IMR-90 (cell line): Measurements from ENCODE around the gene PAF1. TPM values are rescaled to one million over a fixed set of nuclear protein-coding genes. Genes with fewer than 3 reads are reported as not detected.
A peak's percentile ranks its signal among the peaks of the same experiment; 100 is the strongest.

Experiments
- ATAC-seq: fragments of 200-7000 bp; cut with Tn5 transposase; 2 replicates; pipeline ENCODE4 v1.9.1; 2020; ENCODE audit warnings: low read depth, mild to moderate bottlenecking, moderate library complexity
- BruUV-seq: library from RNA; stranded (reverse); fragments of 400-500 nt; replicated peaks from 2 replicates; lab custom pipeline; 2021; lab: Mats Ljungman, UMichigan
- CTCF ChIA-PET: fragments of 300-600 bp; formaldehyde crosslinking; extraction: SDS; loops from one replicate; lab custom pipeline; 2021; ENCODE audit warnings: antibody characterized with exemption; lab: Yijun Ruan, JAX
- POLR2A ChIA-PET: fragments of 300-600 bp; sonication (Branson Sonifier 250); formaldehyde crosslinking; loops from one replicate; lab custom pipeline; 2022; ENCODE audit warnings: antibody characterized with exemption; ENCODE audit not compliant: unreplicated experiment; lab: Charles Lee
- DNase-seq: peaks from one replicate; pipeline ENCODE4 v3.0.0; 2013
- H2AFZ ChIP-seq: replicated peaks from 2 replicates; pipeline ENCODE3; 2013; ENCODE audit warnings: low read length, mild to moderate bottlenecking; ENCODE audit not compliant: poor library complexity
- H2AK5ac ChIP-seq: 2 replicates; pipeline ENCODE4 v1.6.1; 2013; ENCODE audit warnings: low read depth, low read length, inconsistent platforms
- H2AK9ac ChIP-seq: replicated peaks from 2 replicates; pipeline ENCODE3; 2013; ENCODE audit warnings: mild to moderate bottlenecking, low read depth, low read length, moderate library complexity; ENCODE audit not compliant: poor library complexity
- H2BK120ac ChIP-seq: 2 replicates; pipeline ENCODE4 v1.6.1; 2013; ENCODE audit warnings: low read depth, low read length, inconsistent platforms
- H2BK15ac ChIP-seq: 3 replicates; pipeline ENCODE4 v1.6.1; 2013; ENCODE audit warnings: low read depth, low read length, inconsistent platforms
- H2BK20ac ChIP-seq: 2 replicates; pipeline ENCODE4 v1.6.1; 2013; ENCODE audit warnings: low read depth, mild to moderate bottlenecking, inconsistent platforms, low read length, moderate library complexity
- H2BK5ac ChIP-seq: 2 replicates; pipeline ENCODE4 v1.6.1; 2013; ENCODE audit warnings: mild to moderate bottlenecking, low read depth, low read length, inconsistent platforms; ENCODE audit not compliant: poor library complexity, severe bottlenecking
- H3K14ac ChIP-seq: replicated peaks from 2 replicates; pipeline ENCODE4 v1.6.1; 2013; ENCODE audit warnings: low read depth, low read length, inconsistent platforms
- H3K18ac ChIP-seq: 2 replicates; pipeline ENCODE4 v1.6.1; 2013; ENCODE audit warnings: low read depth, low read length, control low read depth
- H3K23ac ChIP-seq: 2 replicates; pipeline ENCODE4 v1.6.1; 2013; ENCODE audit warnings: low read depth, low read length, inconsistent platforms
- H3K27ac ChIP-seq: 2 replicates; pipeline ENCODE4 v1.5.1; 2013; ENCODE audit warnings: mild to moderate bottlenecking, control low read depth, low read length; ENCODE audit not compliant: insufficient read depth
- H3K27me3 ChIP-seq: 2 replicates; pipeline ENCODE4 v1.6.1; 2013; ENCODE audit warnings: low read length; ENCODE audit not compliant: control insufficient read depth, insufficient read depth
- H3K36me3 ChIP-seq: 2 replicates; pipeline ENCODE4 v1.6.1; 2013; ENCODE audit warnings: low read length, mixed read lengths; ENCODE audit not compliant: control insufficient read depth, insufficient read depth
- H3K4ac ChIP-seq: 2 replicates; pipeline ENCODE4 v1.6.1; 2013; ENCODE audit warnings: low read depth, low read length, inconsistent platforms
- H3K4me1 ChIP-seq: 2 replicates; pipeline ENCODE4 v1.6.1; 2013; ENCODE audit warnings: low read length, mixed read lengths; ENCODE audit not compliant: control insufficient read depth, insufficient read depth
- H3K4me2 ChIP-seq: 2 replicates; pipeline ENCODE4 v1.6.1; 2013; ENCODE audit warnings: low read depth, mild to moderate bottlenecking, control low read depth, low read length, moderate library complexity
- H3K4me3 ChIP-seq: 2 replicates; pipeline ENCODE4 v1.5.1; 2013; ENCODE audit warnings: low read depth, mild to moderate bottlenecking, control low read depth, low read length, moderate library complexity; ENCODE audit not compliant: insufficient read depth
- H3K56ac ChIP-seq: 2 replicates; pipeline ENCODE4 v1.6.1; 2013; ENCODE audit warnings: low read length, inconsistent platforms; ENCODE audit not compliant: insufficient read depth; ENCODE audit errors: extremely low read depth
- H3K79me1 ChIP-seq, 2 experiments: 2 replicates each; pipeline ENCODE4 v1.6.1; 2013; ENCODE audit warnings: low read length in 2 of 2, inconsistent platforms in 1 of 2, low read depth in 1 of 2
- H3K9ac ChIP-seq: 2 replicates; pipeline ENCODE4 v1.6.1; 2013; ENCODE audit warnings: low read depth, low read length, control low read depth
- H3K9me1 ChIP-seq: 2 replicates; pipeline ENCODE4 v1.6.1; 2013; ENCODE audit warnings: low read length, inconsistent platforms; ENCODE audit not compliant: insufficient read depth
- H3K9me3 ChIP-seq: 2 replicates; pipeline ENCODE4 v1.6.1; 2013; ENCODE audit warnings: low read length; ENCODE audit not compliant: control insufficient read depth, insufficient read depth
- H4K20me1 ChIP-seq: 2 replicates; pipeline ENCODE4 v1.6.1; 2013; ENCODE audit warnings: low read length, inconsistent platforms; ENCODE audit not compliant: insufficient read depth
- H4K5ac ChIP-seq: 2 replicates; pipeline ENCODE4 v1.6.1; 2013; ENCODE audit warnings: mild to moderate bottlenecking, low read depth, low read length, control low read depth
- H4K8ac ChIP-seq, 2 experiments: 2 replicates each; pipeline ENCODE4 v1.6.1; 2013; ENCODE audit warnings: low read depth in 2 of 2, low read length in 2 of 2, control low read depth in 1 of 2, inconsistent platforms in 1 of 2
- H4K91ac ChIP-seq: 2 replicates; pipeline ENCODE4 v1.6.1; 2013; ENCODE audit warnings: low read depth, low read length, inconsistent platforms; ENCODE audit not compliant: insufficient read depth
- MAZ ChIP-seq: IDR thresholded peaks from 2 replicates; pipeline ENCODE4 v1.6.1; 2012; ENCODE audit warnings: low read depth, mild to moderate bottlenecking, low read length, improper control_type of control experiment, moderate library complexity, borderline replicate concordance
- WGBS, 2 experiments: methylation state at CpG; one replicate each; pipeline versions ENCODE4 v1.1.5 to v1.1.7; 2013; ENCODE audit warnings: missing lambda C conversion rate in 2 of 2; ENCODE audit not compliant: insufficient read length in 1 of 2; ENCODE audit errors: extremely low coverage in 2 of 2; 5-methylcytosine and 5-hydroxymethylcytosine counted together
- dilution Hi-C: fragments of 300-500 bp; cut with HindIII; formaldehyde crosslinking; loops from one replicate; pipeline ENCODE4 v1.14.3; 2018; ENCODE audit warnings: low sequenced_read_pairs; ENCODE audit not compliant: unreplicated experiment
- in situ Hi-C: fragments of 300-500 bp; cut with MboI; formaldehyde crosslinking; loops from 3 replicates; pipeline ENCODE4 v1.14.3; 2019; ENCODE audit warnings: low sequenced_read_pairs, inconsistent platforms, mixed read lengths
- intact Hi-C: fragments of 100-400 bp; cut with micrococcal nuclease; formaldehyde crosslinking; loops from 2 replicates; pipeline ENCODE4 v1.10.0; 2022
- polyA plus RNA-seq, 3 experiments: library from polyadenylated mRNA; depleted of rRNA; stranded (reverse); fragments of >200 nt; gene quantifications; 2 replicates each; pipeline ENCODE4 v1.2.3, GENCODE V29; 2012; ENCODE audit warnings: low replicate concordance in 1 of 3
- total RNA-seq: library from RNA; depleted of rRNA; stranded (reverse); fragments of >200 nt; gene quantifications from 2 replicates; pipeline ENCODE4 v1.2.3, GENCODE V29; 2012

The PAF1 gene
- total and polyA plus RNA-seq, 2 of the 4 experiments (the other 2 are of a cell fraction): 45.7 to 54.3 TPM

DNA sequence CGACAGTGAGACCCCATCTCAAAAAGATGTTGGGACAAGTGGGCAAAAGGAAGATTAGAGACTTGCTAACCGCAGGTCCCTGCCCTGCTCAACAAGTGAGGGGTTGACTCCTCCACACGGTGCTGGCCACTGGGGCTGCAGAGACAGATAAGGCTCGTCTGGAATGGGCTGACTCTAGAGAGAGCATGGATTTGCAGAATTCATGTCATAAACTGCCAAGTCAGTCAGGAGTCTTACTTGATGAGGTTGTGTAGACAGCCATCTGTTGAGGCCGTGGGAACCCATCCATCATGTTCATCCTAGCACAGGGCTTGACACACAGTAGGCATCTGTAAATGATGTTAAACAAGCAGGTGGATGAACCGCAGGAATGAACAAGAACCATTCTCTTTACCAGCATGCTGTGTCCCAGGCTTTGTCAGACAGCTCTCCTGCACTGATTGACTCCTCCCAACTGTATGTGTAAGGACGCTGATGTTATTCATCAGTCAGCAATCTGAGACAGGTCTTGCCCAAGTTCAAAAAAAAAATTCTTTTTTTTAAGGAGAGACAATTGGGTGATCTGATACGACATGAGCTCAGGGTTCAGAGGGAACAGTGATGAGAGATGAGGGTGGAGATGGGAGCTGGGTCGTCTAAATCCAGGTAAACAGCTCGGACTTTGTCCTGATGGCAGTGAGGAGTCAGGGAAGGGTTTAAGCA is 8.8 kb downstream of the PAF1 start:
- H3K9ac ChIP-seq: no peak overlapping the region
- H4K5ac ChIP-seq: no peak overlapping the region
- dilution Hi-C loops: no loop called here
- no peaks in the 10 kb centered on the region for H3K4me1 ChIP-seq
- no peak overlapping the region for H3K56ac ChIP-seq
- H2BK15ac ChIP-seq: no peak overlapping the region
- H2BK120ac ChIP-seq: no peak overlapping the region
- WGBS, 2 experiments: 91% methylated on average over 6 of the region's 10 CpGs; no CpG with 5 or more reads in 1 of the 2 experiments
- H2AFZ ChIP-seq: peak overlapping the region; percentile 15
- no peak overlapping the region for H4K91ac ChIP-seq
- ChIA-PET CTCF (no interaction called here), POLR2A (no interaction called here)
- no peak overlapping the region for H3K4ac ChIP-seq
- TF ChIP-seq MAZ: no peak
- no TSS peak for BruUV-seq
- no peak for DNase-seq
- H2AK9ac ChIP-seq: no peak overlapping the region
- no peak overlapping the region for H3K27ac ChIP-seq
- H4K20me1 ChIP-seq: peaks cover 4% of the 10 kb centered on the region
- in situ Hi-C loops: no loop called here
- no peak overlapping the region for H3K4me3 ChIP-seq
- H2AK5ac ChIP-seq: no peak overlapping the region
- intact Hi-C loops: no loop called here
- ATAC-seq: peak; percentile 25; the same call in 1 of the 2 replicates
- no peak overlapping the region for H3K18ac ChIP-seq
- no peak overlapping the region for H3K4me2 ChIP-seq
- no peak overlapping the region for H2BK5ac ChIP-seq
- H3K9me1 ChIP-seq: peaks cover 4% of the 10 kb centered on the region; the same call in 1 of the 2 replicates
- H4K8ac ChIP-seq: no peak overlapping the region
- H3K9me3 ChIP-seq: no peaks in the 10 kb centered on the region
- H3K14ac ChIP-seq: no peak overlapping the region
- no peak overlapping the region for H3K23ac ChIP-seq
- peaks cover 0 to 17% of the 10 kb centered on the region in 2 experiments; a peak in 2 of 4 replicates for H3K79me1 ChIP-seq
- H3K36me3 ChIP-seq: peaks cover 83% of the 10 kb centered on the region
- H3K27me3 ChIP-seq: no peaks in the 10 kb centered on the region
- H2BK20ac ChIP-seq: no peak overlapping the region
